SH-SY5Y (cell line): ENCODE data around the gene SH3TC1.

Experiments
- GATA2 ChIP-seq: IDR thresholded peaks from 2 replicates; pipeline ENCODE4 v1.6.1; 2011; ENCODE audit warnings: mild to moderate bottlenecking, low read depth, low read length
- GATA3 ChIP-seq: IDR thresholded peaks from 2 replicates; pipeline ENCODE4 v1.6.1; 2011; ENCODE audit warnings: low read depth, mild to moderate bottlenecking, low read length, moderate library complexity

DNA sequence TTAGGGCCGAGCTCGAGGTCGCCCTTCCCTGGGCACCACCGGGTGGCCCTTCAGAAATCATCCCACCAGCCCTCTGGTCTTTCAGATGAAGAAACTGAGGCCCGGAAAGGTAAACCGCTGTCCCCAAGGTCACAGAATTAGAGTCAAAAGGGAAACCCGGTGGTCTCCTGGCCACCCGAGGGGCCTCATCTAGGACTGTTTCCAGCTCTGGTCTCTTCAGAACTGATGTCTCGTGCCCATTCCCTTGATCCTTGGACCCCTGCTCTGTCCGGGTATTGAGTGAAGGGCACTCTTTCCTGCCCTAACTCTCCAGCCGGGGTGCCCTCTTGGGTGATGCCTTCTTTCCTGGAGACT is 71.3 kb downstream of the SH3TC1 start:
- TF ChIP-seq GATA2 = no peak
- TF ChIP-seq GATA3 = no peak
